Cardiac septum (tissue), 1 donor: ENCODE data around the gene CLIC5. TPM values are rescaled to one million over a fixed set of nuclear protein-coding genes. Genes with fewer than 3 reads are reported as not detected.
"Not testable (repeated sequence)": the region's sequence is repeated elsewhere in the genome, so short reads cannot be mapped to it uniquely, and the experiment has no call there.

Source experiments
- DNase-seq: peaks from one replicate; pipeline ENCODE4 v3.0.0-alpha.2; 2020; ENCODE audit warnings: low spot score
- intact Hi-C: fragments of 100-400 bp; cut with DNase I; formaldehyde crosslinking; loops from one replicate; pipeline ENCODE4 v1.14.0; 2022
- total RNA-seq: library from RNA; stranded (reverse); fragmentation: NEBNext Ultra II Directional; extraction: Animal tissue kit (Norgen Biotek cat#: 25700); gene quantifications from one replicate; pipeline ENCODE4 v1.2.1, GENCODE V29; 2021
- donor health status: DM: no; HTN: no; CAD: no.

The CLIC5 gene
- total RNA-seq, 1 donor from 2014 or later: 376 TPM

- no peak for DNase-seq
- intact Hi-C loops: no loop called here
Observed at GRCh38 chr6:45947807-45948206, 67.9 kb downstream of the CLIC5 start.

GRCh38 chr6:45946887-45947286 lies 68.8 kb downstream of the CLIC5 start:
- DNase-seq: no peak
- intact Hi-C loops: no loop called here

GRCh38 chr6:45946352-45946751 lies 69.3 kb downstream of the CLIC5 start:
- DNase-seq: no peak
- intact Hi-C loops: no loop called here

GRCh38 chr6:45942953-45943352 lies 72.7 kb downstream of the CLIC5 start:
- intact Hi-C loops: no loop called here
- no peak for DNase-seq

GRCh38 chr6:45933855-45934254 lies 81.8 kb downstream of the CLIC5 start:
- intact Hi-C loops: loop anchor here (5.0 to 10.0 kb wide), 3 partner anchors 78 to 271 kb away; no protein-coding TSS in a partner anchor
- no peak for DNase-seq

- intact Hi-C loops: loop anchor here (5.0 to 10.0 kb wide), 3 partner anchors 81 to 274 kb away; no protein-coding TSS in a partner anchor
Observed at GRCh38 chr6:45931232-45931631, 84.4 kb downstream of the CLIC5 start.

GRCh38 chr6:45930420-45931040 lies 85.1 kb downstream of the CLIC5 start:
- DNase-seq: peak; percentile 89

More at GRCh38 chr6:45931232-45931631, 84.4 kb downstream of the CLIC5 start:
- DNase-seq: no peak

GRCh38 chr6:45929421-45930361 lies 86.0 kb downstream of the CLIC5 start:
- intact Hi-C loops: loop anchor here (5.0 to 10.0 kb wide), 3 partner anchors 83 to 275 kb away; no protein-coding TSS in a partner anchor
- no peak for DNase-seq

More at GRCh38 chr6:45930420-45931040, 85.1 kb downstream of the CLIC5 start:
- intact Hi-C loops: loop anchor here (5.0 to 10.0 kb wide), 3 partner anchors 82 to 274 kb away; no protein-coding TSS in a partner anchor

GRCh38 chr6:45928721-45929305 lies 86.8 kb downstream of the CLIC5 start:
- DNase-seq: no peak
- intact Hi-C loops: no loop called here

- no peak for DNase-seq
- intact Hi-C loops: no loop called here
Observed at GRCh38 chr6:45927421-45928320, 88.0 kb downstream of the CLIC5 start.

- DNase-seq, intact Hi-C loops: not testable (repeated sequence)
Observed at GRCh38 chr6:45926423-45926822, 89.2 kb downstream of the CLIC5 start.

GRCh38 chr6:45924763-45925342 lies 90.8 kb downstream of the CLIC5 start:
- DNase-seq: no peak
- intact Hi-C loops: loop anchor here (5.0 kb wide), 2 partner anchors 548 to 1268 kb away; partner anchors contain the start of gene SUPT3H

GRCh38 chr6:45923831-45924391 lies 91.7 kb downstream of the CLIC5 start:
- no peak for DNase-seq
- intact Hi-C loops: loop anchor here (5.0 kb wide), 2 partner anchors 547 to 1267 kb away; partner anchors contain the start of gene SUPT3H

GRCh38 chr6:45922728-45923351 lies 92.8 kb downstream of the CLIC5 start:
- intact Hi-C loops: loop anchor here (5.0 kb wide), 2 partner anchors 546 to 1266 kb away; partner anchors contain the start of gene SUPT3H
- DNase-seq: peak; percentile 84

GRCh38 chr6:45921691-45922281 lies 93.9 kb downstream of the CLIC5 start:
- intact Hi-C loops: loop anchor here (5.0 kb wide), 2 partner anchors 544 to 1264 kb away; partner anchors contain the start of gene SUPT3H
- DNase-seq: no peak

GRCh38 chr6:45920819-45921511 lies 94.7 kb downstream of the CLIC5 start:
- intact Hi-C loops: loop anchor here (5.0 kb wide), 2 partner anchors 544 to 1264 kb away; partner anchors contain the start of gene SUPT3H
- no peak for DNase-seq
